ENCODE data around the gene VAT1L. TPM values are rescaled to one million over a fixed set of nuclear protein-coding genes. Genes with fewer than 3 reads are reported as not detected.

Gene VAT1L
- total RNA-seq, 4 donors from 2014 or later = 0.80 to 1.4 (median 1.2) TPM

DNA sequence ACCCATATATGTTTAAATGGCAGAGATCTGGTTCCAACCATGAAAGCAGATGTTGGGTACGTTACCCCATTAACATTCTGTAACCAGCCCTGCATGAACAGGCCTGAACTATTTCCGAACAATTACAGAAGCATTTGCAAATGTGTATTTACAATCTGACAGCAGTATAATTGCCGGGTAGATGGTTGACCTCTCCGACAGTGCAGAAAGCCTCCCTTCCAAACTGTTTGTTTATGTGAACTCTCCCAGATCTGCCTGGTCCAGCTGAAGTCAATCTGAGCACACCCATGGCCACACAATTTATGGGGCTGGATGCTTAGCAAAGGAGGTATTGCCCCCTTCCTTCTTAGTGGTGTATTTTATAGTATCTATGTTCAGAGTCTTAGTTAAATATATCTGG lies 44.2 kb upstream of the VAT1L start:
- Histone ChIP-seq H3K36me3 (no peaks in the 10 kb centered on the region), H3K27ac (no peak overlapping the region), H3K4me1 (no peaks in the 10 kb centered on the region), H3K9me3 (no peaks in the 10 kb centered on the region), H3K27me3 (no peaks in the 10 kb centered on the region), H3K4me3 (no peak overlapping the region)
- in situ Hi-C loops (cut with MboI; ENCODE audit: low pct_ligation_motif_present in 1 of 4, low pct_unique_long_range_greater_than_20kb in 1 of 4, low sequenced_read_pairs in 3 of 4) (no loop called here), intact Hi-C loops (cut with DNase I; ENCODE audit: low total_unique reads) (no loop called here)
- no peak for TF ChIP-seq EP300 (IDR thresholded peaks at IDR 0.05; ENCODE audit: low read depth)
- TF ChIP-seq POLR2A (IDR thresholded peaks at IDR 0.05) = no peak
- TF ChIP-seq, protein P1, sequence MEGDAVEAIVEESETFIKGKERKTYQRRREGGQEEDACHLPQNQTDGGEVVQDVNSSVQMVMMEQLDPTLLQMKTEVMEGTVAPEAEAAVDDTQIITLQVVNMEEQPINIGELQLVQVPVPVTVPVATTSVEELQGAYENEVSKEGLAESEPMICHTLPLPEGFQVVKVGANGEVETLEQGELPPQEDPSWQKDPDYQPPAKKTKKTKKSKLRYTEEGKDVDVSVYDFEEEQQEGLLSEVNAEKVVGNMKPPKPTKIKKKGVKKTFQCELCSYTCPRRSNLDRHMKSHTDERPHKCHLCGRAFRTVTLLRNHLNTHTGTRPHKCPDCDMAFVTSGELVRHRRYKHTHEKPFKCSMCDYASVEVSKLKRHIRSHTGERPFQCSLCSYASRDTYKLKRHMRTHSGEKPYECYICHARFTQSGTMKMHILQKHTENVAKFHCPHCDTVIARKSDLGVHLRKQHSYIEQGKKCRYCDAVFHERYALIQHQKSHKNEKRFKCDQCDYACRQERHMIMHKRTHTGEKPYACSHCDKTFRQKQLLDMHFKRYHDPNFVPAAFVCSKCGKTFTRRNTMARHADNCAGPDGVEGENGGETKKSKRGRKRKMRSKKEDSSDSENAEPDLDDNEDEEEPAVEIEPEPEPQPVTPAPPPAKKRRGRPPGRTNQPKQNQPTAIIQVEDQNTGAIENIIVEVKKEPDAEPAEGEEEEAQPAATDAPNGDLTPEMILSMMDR (IDR thresholded peaks at IDR 0.05) = no peak
- no peak for TF ChIP-seq POLR2AphosphoS5 (IDR thresholded peaks at IDR 0.05)
- DNase-seq = no peak
- WGBS, 2 donors (ENCODE audit: low coverage in 1 of 2) = 57% methylated on average over 4 of the region's 4 CpGs; no CpG with 5 or more reads in 1 of the 2 donors

DNA sequence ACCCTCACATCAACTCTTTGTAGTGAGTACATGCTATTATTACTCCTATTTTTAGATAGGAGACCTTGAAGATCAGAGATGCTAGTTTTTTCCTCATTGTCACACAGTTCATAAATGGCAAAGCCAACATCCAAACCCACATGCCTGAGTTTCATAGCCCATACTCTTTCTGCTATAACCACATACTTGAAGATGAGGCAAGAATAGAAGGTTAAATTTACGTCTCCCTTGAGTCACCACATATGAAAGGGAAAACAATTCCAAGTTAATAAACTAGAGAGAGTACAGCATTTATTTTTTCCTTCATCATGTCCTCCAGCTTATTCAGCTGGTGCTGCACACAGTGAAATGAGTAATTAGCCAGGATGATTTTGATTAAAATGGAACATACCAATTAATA lies 42.4 kb upstream of the VAT1L start:
- no peaks in the 10 kb centered on the region for H3K27me3 ChIP-seq
- WGBS, 2 donors (ENCODE audit: low coverage in 1 of 2) = 55 to 88% methylated on average over 1 of the region's 1 CpG
- no peak for DNase-seq
- intact Hi-C loops (cut with DNase I; ENCODE audit: low total_unique reads) = no loop called here
- no peak overlapping the region for H3K27ac ChIP-seq
- no peaks in the 10 kb centered on the region for H3K4me1 ChIP-seq
- in situ Hi-C loops (cut with MboI; ENCODE audit: low pct_ligation_motif_present in 1 of 4, low pct_unique_long_range_greater_than_20kb in 1 of 4, low sequenced_read_pairs in 3 of 4) = no loop called here
- no peaks in the 10 kb centered on the region for H3K36me3 ChIP-seq
- H3K9me3 ChIP-seq = no peaks in the 10 kb centered on the region
- no peak for TF ChIP-seq EP300 (IDR thresholded peaks at IDR 0.05; ENCODE audit: low read depth)
- TF ChIP-seq, protein P1 (IDR thresholded peaks at IDR 0.05) = no peak
- TF ChIP-seq POLR2A (IDR thresholded peaks at IDR 0.05) = no peak
- no peak for TF ChIP-seq POLR2AphosphoS5 (IDR thresholded peaks at IDR 0.05)
- no peak overlapping the region for H3K4me3 ChIP-seq

- no peak for TF ChIP-seq POLR2A (IDR thresholded peaks at IDR 0.05)
- TF ChIP-seq EP300 (IDR thresholded peaks at IDR 0.05; ENCODE audit: low read depth) = no peak
- no peak for TF ChIP-seq POLR2AphosphoS5 (IDR thresholded peaks at IDR 0.05)
- TF ChIP-seq, protein P1 (IDR thresholded peaks at IDR 0.05) = no peak
- H3K27ac ChIP-seq = no peak overlapping the region
Measured at GRCh38 chr16:77748421-77749005, 39.9 kb upstream of the VAT1L start.

DNA sequence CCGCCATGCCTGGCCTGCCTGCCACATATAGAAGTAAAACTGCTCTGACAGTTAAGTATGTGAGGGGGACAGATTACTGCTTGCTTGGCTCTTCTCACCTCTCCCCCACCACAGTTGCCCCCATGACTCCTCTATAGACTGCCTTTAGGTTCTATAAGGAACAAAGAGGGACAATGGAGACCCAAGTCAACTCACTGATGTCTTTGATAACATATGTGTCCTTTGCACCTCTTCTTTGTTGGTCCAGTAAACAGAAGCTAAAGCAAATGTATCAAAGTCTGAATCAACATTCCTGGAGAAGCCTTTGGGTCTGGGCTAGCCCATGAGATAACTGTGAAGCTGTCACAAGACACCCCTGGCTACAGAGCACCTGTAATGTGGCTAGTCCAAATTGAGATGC lies 38.9 kb upstream of the VAT1L start:
- Histone ChIP-seq H3K4me3 (no peak overlapping the region), H3K9me3 (no peaks in the 10 kb centered on the region), H3K27me3 (no peaks in the 10 kb centered on the region), H3K36me3 (no peaks in the 10 kb centered on the region), H3K27ac (no peak overlapping the region), H3K4me1 (no peaks in the 10 kb centered on the region)
- intact Hi-C loops (cut with DNase I; ENCODE audit: low total_unique reads) = no loop called here
- in situ Hi-C loops (cut with MboI; ENCODE audit: low pct_ligation_motif_present in 1 of 4, low pct_unique_long_range_greater_than_20kb in 1 of 4, low sequenced_read_pairs in 3 of 4) = no loop called here
- TF ChIP-seq, protein P1 (IDR thresholded peaks at IDR 0.05) = no peak
- TF ChIP-seq EP300 (IDR thresholded peaks at IDR 0.05; ENCODE audit: low read depth) (no peak), POLR2A (IDR thresholded peaks at IDR 0.05) (no peak), POLR2AphosphoS5 (IDR thresholded peaks at IDR 0.05) (no peak)
- 67 to 94% methylated on average over 1 of the region's 1 CpG for WGBS, 2 donors (ENCODE audit: low coverage in 1 of 2)
- no peak for DNase-seq

More at GRCh38 chr16:77748421-77749005, 39.9 kb upstream of the VAT1L start:
- Histone ChIP-seq H3K9me3 (no peaks in the 10 kb centered on the region), H3K27me3 (no peaks in the 10 kb centered on the region), H3K36me3 (no peaks in the 10 kb centered on the region), H3K4me1 (no peaks in the 10 kb centered on the region), H3K4me3 (no peak overlapping the region)
- DNase-seq = no peak
- 49 to 51% methylated on average over 2 to 7 of the region's 7 CpGs for WGBS, 2 donors (ENCODE audit: low coverage in 1 of 2)
- intact Hi-C loops (cut with DNase I; ENCODE audit: low total_unique reads) (no loop called here), in situ Hi-C loops (cut with MboI; ENCODE audit: low pct_ligation_motif_present in 1 of 4, low pct_unique_long_range_greater_than_20kb in 1 of 4, low sequenced_read_pairs in 3 of 4) (no loop called here)
